HG02610 (cell line): ENCODE results near the gene TSKU.
"Not testable (repeated sequence)": the region's sequence is repeated elsewhere in the genome, so short reads cannot be mapped to it uniquely, and the experiment has no call there.

Experiments used
- ATAC-seq: cut with Tn5 transposase; IDR thresholded peaks from one replicate; pipeline ENCODE4 v1.9.1; 2021; ENCODE audit warnings: mild to moderate bottlenecking, moderate library complexity; ENCODE audit not compliant: unreplicated experiment

The TSKU gene

DNA sequence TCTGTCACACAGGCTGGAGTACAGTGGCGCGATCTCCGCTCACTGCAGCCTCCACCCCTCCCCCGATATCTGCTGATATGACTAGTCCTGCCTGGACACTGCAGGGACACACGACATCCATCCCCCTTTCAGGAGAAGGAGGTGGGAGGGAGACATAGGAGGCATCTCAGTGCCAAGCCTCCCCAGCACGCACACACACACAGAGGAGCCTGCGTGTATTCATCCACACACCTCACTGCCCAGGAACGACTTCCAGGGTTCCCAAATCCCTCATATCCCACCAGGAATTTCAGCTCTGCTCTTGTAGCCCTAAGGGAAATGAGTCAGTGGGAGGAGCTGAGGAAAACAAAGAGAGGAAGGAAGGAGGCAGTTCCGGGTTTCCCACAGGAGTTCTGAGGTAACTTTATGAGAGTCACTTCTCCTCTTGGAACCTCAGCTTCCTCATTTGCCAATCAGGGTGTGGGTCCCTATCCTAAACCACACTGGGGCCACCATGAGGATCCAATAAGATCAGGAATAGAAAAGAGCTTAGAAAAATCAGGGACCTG is 40.4 kb downstream of the TSKU start:
- ATAC-seq, result no peak

DNA sequence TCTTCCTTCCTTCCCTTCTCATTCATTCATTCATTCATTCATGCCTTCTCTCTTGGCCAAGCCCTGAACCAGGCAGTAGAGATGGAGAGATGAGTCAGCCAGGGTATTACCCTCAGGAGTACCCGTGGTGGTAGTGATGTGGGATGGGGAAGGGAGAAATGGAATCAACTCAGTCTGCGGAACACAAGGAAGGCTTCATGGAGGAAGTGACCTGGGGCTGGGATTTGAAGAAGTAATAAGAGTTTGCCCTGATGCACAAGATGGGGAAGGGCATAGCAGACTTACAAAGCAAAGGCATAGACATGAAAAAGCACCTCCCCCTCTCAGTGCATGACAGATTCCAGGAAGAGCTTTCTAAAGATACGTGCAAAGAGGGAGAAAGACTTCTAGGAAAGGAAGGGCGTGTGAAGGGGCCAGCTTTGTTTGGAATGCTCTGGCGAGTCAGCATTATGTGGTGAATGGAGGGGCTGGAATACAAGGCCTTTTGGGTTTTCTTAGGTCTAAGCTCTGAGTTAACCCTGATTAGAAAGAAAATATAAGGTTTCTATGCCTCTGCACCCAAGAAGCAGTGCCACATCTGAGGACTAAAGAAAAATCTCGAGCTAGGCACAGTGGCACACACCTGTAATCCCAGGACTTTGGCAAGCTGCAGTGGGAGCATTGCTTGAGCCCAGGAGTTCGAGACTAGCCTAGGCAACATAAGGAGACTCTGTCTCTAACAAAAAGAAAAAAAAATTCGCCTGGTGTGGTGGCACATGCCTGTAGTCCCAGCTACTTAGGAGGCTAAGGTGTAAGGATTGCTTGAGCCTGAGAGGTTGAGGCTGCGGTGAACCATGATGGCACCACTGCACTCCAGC is 41.2 kb downstream of the TSKU start:
- no peak for ATAC-seq

GRCh38 chr11:76824980-76825725 is 42.0 kb downstream of the TSKU start:
- no peak for ATAC-seq

DNA sequence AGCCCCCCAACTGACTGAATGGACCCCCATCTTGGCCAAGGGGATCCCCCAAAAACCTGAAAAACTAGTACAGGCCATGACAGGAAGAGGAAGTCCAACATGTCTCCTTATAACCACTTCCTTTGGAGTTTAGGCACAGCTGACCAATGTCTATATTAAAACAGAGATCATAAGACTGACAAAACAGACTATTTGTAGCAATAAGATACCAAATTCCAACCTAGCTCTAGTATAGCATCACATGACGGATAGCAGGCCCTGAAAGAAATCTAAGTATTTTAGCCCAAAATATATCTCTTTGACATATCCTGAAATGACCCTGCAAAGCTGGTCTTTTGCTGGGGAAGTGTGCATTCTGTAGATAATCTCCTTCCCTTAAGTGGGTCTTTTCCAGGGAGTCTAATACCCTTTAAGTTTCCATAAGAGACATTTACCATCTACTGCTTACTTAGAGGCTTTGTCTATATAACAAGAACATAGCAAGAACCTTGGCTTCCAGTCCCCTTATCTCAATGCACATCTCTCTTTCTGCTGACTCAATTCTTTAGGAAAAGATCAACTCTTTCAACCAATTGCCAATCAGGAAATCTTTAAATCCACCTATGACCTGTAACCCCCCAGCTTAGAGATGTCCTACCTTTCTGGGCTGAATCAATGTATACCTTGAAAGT is 42.7 kb downstream of the TSKU start:
- no peak for ATAC-seq

DNA sequence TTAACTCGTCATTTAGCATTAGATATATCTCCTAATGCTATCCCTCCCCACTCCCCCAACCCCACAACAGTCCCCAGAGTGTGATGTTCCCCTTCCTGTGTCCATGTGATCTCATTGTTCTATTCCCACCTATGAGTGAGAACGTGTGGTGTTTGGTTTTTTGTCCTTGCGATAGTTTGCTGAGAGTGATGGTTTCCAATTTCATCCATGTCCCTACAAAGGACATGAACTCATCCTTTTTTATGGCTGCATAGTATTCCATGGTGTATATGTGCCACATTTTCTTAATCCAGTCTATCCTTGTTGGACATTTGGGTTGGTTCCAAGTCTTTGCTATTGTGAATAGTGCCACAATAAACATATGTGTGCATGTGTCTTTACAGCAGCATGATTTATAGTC is 43.4 kb downstream of the TSKU start:
- ATAC-seq, result not testable (repeated sequence)

- not testable (repeated sequence) for ATAC-seq
Measured at GRCh38 chr11:76827005-76827404, 43.8 kb downstream of the TSKU start.

DNA sequence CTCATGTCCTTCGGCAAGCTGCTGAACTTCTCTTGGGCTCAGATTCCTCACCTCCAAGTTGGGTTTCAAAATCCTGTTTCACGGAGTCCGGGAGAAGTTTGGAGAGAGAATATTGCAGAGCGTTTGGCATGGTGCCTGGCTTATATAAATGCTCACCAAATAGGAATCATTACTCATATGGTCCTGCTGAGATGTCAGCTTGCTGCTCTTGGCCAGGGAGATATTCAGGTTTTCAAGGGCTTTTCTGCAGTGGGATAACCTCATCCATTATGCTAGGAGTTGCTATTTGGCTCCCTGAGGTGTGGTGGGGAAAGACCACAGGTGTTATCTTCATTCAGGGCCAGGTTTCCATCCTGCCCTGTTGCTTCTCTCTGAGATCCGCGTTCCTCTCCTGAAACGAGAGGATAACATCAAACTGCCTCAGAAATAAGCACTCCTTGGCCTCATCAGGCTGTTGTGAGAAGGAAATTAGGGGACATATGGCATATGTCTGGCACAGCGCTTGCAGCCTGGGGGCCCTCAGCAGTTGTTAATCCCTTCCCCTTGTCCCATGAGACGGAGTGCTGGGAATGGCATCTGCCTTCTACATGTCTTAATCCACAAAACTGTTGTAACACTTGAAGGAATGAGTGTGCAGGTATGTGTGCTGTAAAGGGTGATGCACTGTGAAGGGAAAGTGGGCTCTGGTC is 47.6 kb downstream of the TSKU start:
- ATAC-seq, result no peak

- ATAC-seq, result no peak
Measured at GRCh38 chr11:76831686-76832310, 48.6 kb downstream of the TSKU start.

GRCh38 chr11:76832361-76832760 is 49.2 kb downstream of the TSKU start:
- no peak for ATAC-seq

DNA sequence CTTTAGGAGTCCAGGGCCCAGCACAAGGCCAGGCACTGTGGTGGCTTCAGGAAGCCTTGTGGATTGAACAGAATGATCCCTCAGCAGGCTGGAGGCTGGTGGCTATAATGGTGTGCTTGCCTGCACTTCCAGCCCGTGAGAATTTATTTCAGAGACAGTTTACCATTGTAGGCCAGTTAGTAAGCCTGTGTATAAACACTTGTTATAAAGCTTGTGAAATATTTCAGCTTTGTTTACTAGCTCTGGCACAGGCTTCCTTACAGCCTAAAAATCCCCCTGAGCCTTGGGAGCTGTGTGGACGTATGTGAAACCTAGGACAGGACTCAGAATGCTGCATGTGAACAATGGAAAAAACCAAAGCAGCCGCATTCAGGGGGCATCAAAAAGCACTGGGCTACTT is 51.0 kb downstream of the TSKU start:
- no peak for ATAC-seq

DNA sequence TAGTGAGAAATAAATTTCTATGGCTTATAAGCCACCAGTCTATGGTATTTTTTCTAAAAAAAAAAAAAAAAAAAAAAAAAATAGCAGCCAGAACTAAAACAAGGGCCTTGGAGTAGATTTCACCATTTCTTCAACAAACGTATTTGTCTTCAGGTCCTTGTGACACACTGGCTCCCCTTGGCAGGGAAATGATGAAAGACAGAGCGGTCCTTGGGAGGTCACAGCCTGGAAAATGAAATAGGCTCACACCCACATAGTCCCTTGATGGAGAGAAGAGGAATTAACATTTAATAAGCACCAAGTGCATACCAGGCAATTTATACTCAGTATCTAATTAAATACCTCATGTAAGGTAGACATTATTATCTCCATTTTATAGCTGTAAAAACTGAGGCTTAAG is 51.9 kb downstream of the TSKU start:
- ATAC-seq, result no peak

GRCh38 chr11:76835928-76836612 is 52.9 kb downstream of the TSKU start:
- no peak for ATAC-seq

- no peak for ATAC-seq
Measured at GRCh38 chr11:76836613-76837291, 53.6 kb downstream of the TSKU start.

- no peak for ATAC-seq
Measured at GRCh38 chr11:76837696-76838677, 54.8 kb downstream of the TSKU start.

DNA sequence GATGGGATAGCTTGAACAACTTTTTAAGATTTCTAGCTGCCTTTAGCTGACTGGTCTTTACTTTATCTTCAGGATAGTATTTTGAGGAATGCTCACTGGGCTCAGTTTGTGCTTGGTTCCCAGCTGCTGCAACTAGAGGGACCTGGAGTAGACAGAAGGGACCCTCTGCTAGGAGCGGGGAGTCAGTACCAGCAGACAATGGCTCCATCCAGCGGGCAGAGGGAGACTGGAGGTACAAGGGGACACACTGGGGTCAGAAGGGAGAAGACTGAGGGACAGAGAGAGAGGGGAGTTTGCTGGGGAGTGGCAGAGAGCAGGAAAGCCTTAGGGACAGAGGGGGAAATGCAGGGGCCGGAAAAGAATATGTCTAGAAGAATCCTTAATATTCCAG is 55.5 kb downstream of the TSKU start:
- ATAC-seq, result no peak

DNA sequence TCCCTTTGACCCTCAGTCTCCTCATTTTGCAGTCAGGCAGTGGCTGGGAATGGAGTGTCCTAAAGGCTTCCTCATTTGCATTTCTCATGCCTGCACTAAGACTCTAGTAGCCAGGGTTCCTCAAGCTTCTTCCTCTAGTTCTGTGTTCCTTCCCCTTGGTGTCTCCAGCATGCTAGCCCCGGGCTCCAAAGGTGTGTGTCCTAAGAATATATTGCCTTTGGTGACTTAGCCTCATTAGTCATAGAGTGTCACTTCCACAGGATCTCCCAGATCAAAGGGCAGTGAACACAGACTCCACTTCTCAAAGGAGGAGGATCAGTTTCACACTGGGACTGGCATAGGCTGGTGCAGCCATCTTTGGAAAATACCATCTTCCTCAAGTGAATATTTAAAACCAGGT is 56.2 kb downstream of the TSKU start:
- no peak for ATAC-seq

DNA sequence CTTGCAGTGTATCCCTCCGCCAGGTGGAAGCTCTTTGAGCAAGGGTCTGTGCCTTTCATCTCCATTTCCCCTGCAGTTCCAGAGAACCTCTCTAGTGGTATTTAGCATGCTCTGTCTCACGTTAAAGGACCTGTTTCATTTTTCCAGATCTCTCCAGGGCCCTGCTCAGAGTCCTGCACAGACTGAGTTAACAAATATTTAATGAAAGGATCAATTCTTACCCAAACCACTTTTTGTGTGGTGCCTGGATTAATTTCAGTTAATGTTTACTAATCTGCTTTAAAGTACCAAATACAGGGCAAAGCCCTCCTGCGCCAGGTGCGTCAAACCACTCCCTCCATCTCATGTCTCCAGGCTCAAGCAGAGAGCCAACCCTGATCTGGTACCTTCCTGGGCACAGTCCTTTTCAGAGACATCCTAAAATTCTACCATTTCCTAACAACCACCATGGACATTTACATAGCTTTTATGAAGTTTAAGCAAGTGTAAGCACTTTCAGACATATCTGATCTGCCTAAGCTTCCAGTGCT is 58.8 kb downstream of the TSKU start:
- no peak for ATAC-seq

DNA sequence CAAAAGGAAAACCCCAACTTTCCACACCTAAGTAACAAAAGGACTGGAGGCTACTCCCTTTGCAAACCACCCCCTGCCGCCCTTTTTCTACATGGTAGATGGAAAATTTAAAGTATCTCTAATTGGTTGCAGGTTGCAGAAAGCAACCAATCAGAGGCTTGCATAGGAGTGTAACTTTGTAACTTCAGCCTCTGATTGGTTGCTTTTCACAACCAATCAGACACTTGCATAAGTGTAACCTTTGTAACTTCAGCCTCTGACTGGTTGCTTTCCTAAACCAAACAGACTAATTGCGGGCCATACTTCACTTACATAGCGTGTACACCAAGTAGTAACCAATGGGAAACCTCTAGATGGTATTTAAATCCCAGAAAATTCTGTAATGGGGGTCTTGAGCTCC is 60.8 kb downstream of the TSKU start:
- no peak for ATAC-seq
